Endometrial microvascular endothelial cells (primary cell): ENCODE results near the gene ISCA1. TPM values are rescaled to one million over a fixed set of nuclear protein-coding genes. Genes with fewer than 3 reads are reported as not detected.
"Not testable (repeated sequence)": the region's sequence is repeated elsewhere in the genome, so short reads cannot be mapped to it uniquely, and the experiment has no call there.

Experiments used
- in situ Hi-C: cut with HindIII; loops from 2 replicates; pipeline ENCODE4 v1.10.0; 2017; ENCODE audit warnings: low sequenced_read_pairs, low pct_unique_long_range_greater_than_20kb; ENCODE audit errors: inconsistent ontology term
- total RNA-seq: library from RNA; depleted of rRNA; stranded (reverse); fragments of >200 nt; gene quantifications from one replicate; pipeline ENCODE4 v1.2.3, GENCODE V29; 2015; ENCODE audit errors: inconsistent ontology term

Gene ISCA1
- total RNA-seq: 22.5 TPM

GRCh38 chr9:86282077-86282978 is at the start of gene ISCA1:
ISCA1 (minus strand) TSS chr9:86282538; CDS start chr9:86282458, 80 bp downstream.
- in situ Hi-C loops: no loop called here

- in situ Hi-C loops: no loop called here
Observed at GRCh38 chr9:86330186-86330585, 47.8 kb upstream of the ISCA1 start.

- in situ Hi-C loops: no loop called here
Observed at GRCh38 chr9:86329649-86330048, 47.3 kb upstream of the ISCA1 start.

- in situ Hi-C loops: no loop called here
Observed at GRCh38 chr9:86328156-86328555, 45.8 kb upstream of the ISCA1 start.

- in situ Hi-C loops: no loop called here
Observed at GRCh38 chr9:86326536-86326935, 44.2 kb upstream of the ISCA1 start.

- in situ Hi-C loops: no loop called here
Observed at GRCh38 chr9:86324901-86325300, 42.6 kb upstream of the ISCA1 start.

GRCh38 chr9:86324308-86324707 is 42.0 kb upstream of the ISCA1 start:
- in situ Hi-C loops: no loop called here

- in situ Hi-C loops: no loop called here
Observed at GRCh38 chr9:86322973-86323644, 40.8 kb upstream of the ISCA1 start.

GRCh38 chr9:86321373-86321772 is 39.0 kb upstream of the ISCA1 start:
- in situ Hi-C loops: no loop called here

- in situ Hi-C loops: no loop called here
Observed at GRCh38 chr9:86318187-86318586, 35.8 kb upstream of the ISCA1 start.

GRCh38 chr9:86315078-86315477 is 32.7 kb upstream of the ISCA1 start:
- in situ Hi-C loops: no loop called here

- in situ Hi-C loops: not testable (repeated sequence)
Observed at GRCh38 chr9:86312959-86313358, 30.6 kb upstream of the ISCA1 start.

GRCh38 chr9:86308687-86309086 is 26.3 kb upstream of the ISCA1 start:
- in situ Hi-C loops: no loop called here

GRCh38 chr9:86304236-86304730 is 21.9 kb upstream of the ISCA1 start:
- in situ Hi-C loops: no loop called here

- in situ Hi-C loops: no loop called here
Observed at GRCh38 chr9:86303316-86303975, 21.1 kb upstream of the ISCA1 start.

GRCh38 chr9:86301686-86302085 is 19.3 kb upstream of the ISCA1 start:
- in situ Hi-C loops: no loop called here

- in situ Hi-C loops: no loop called here
Observed at GRCh38 chr9:86300701-86301100, 18.4 kb upstream of the ISCA1 start.

GRCh38 chr9:86298873-86299272 is 16.5 kb upstream of the ISCA1 start:
- in situ Hi-C loops: no loop called here

GRCh38 chr9:86290341-86290740 is 8.0 kb upstream of the ISCA1 start:
- in situ Hi-C loops: not testable (repeated sequence)
